PC-3 (cell line): ENCODE data around the gene S100A5. TPM values are rescaled to one million over a fixed set of nuclear protein-coding genes. Genes with fewer than 3 reads are reported as not detected.

Experiments used
- ATAC-seq: fragments of 200-7000 bp; cut with Tn5 transposase; 2 replicates; pipeline ENCODE4 v1.9.1; 2020; ENCODE audit warnings: mild to moderate bottlenecking, moderate library complexity
- BruUV-seq: library from RNA; stranded (reverse); fragments of 400-500 nt; replicated peaks from 2 replicates; lab custom pipeline; 2021; lab: Mats Ljungman, UMichigan
- CTCF ChIA-PET: fragments of 300-600 bp; sonication (Branson Sonifier 250); formaldehyde crosslinking; loops from one replicate; lab custom pipeline; 2022; ENCODE audit warnings: antibody characterized with exemption; lab: Charles Lee
- POLR2A ChIA-PET: fragments of 300-600 bp; sonication (Branson Sonifier 250); formaldehyde crosslinking; loops from one replicate; lab custom pipeline; 2022; ENCODE audit warnings: antibody characterized with exemption; ENCODE audit not compliant: unreplicated experiment; lab: Charles Lee
- DNase-seq: peaks from one replicate; pipeline ENCODE4 v3.0.0-alpha.2; 2015
- H2AFZ ChIP-seq: fragments of 300-600 bp; sonication (generic); 2 replicates; pipeline ENCODE4 v1.6.0; 2016; ENCODE audit warnings: antibody characterized with exemption, low read length
- H3F3A ChIP-seq: fragments of 300-600 bp; sonication (generic); one replicate; pipeline ENCODE4 v1.6.0; 2017; ENCODE audit warnings: antibody characterized with exemption, low read length, control low read depth, mild to moderate bottlenecking; ENCODE audit not compliant: unreplicated experiment
- H3K27ac ChIP-seq: fragments of 300-600 bp; sonication (generic); 2 replicates; pipeline ENCODE4 v1.5.1; 2016; ENCODE audit warnings: mild to moderate bottlenecking, low read length
- H3K27me3 ChIP-seq: fragments of 300-600 bp; sonication (generic); 2 replicates; pipeline ENCODE4 v1.6.1; 2016; ENCODE audit warnings: low read length, mixed read lengths
- H3K36me3 ChIP-seq: fragments of 300-600 bp; sonication (generic); 2 replicates; pipeline ENCODE4 v1.6.1; 2016; ENCODE audit warnings: low read depth, mixed run types, low read length, mixed read lengths
- H3K4me1 ChIP-seq: fragments of 300-600 bp; sonication (generic); 2 replicates; pipeline ENCODE4 v1.5.1; 2016; ENCODE audit warnings: low read length; ENCODE audit not compliant: insufficient read depth
- H3K4me2 ChIP-seq: fragments of 300-600 bp; sonication (generic); 2 replicates; pipeline ENCODE4 v1.6.0; 2016; ENCODE audit warnings: low read length
- H3K4me3 ChIP-seq: fragments of 300-600 bp; sonication (generic); 2 replicates; pipeline ENCODE4 v1.5.1; 2016; ENCODE audit warnings: mild to moderate bottlenecking, low read length, mixed read lengths
- H3K79me2 ChIP-seq: fragments of 300-600 bp; sonication (generic); 2 replicates; pipeline ENCODE4 v1.6.1; 2017; ENCODE audit warnings: low read length, mixed read lengths
- H3K9ac ChIP-seq: fragments of 300-600 bp; sonication (generic); 2 replicates; pipeline ENCODE4 v1.6.0; 2016; ENCODE audit warnings: mild to moderate bottlenecking, low read length
- H3K9me2 ChIP-seq: fragments of 300-600 bp; sonication (generic); replicated peaks from 2 replicates; pipeline ENCODE4 v1.6.1; 2016; ENCODE audit warnings: mixed run types, low read length, mixed read lengths
- H3K9me3 ChIP-seq: fragments of 300-600 bp; sonication (generic); 2 replicates; pipeline ENCODE4 v1.6.1; 2016; ENCODE audit warnings: low read length, mixed read lengths
- H4K20me1 ChIP-seq: fragments of 300-600 bp; sonication (generic); 2 replicates; pipeline ENCODE4 v1.6.1; 2016; ENCODE audit warnings: low read length, mixed read lengths
- EZH2 ChIP-seq: fragments of 300-600 bp; sonication (generic); IDR thresholded peaks from one replicate; pipeline ENCODE4 v1.6.1; 2017; ENCODE audit warnings: antibody characterized with exemption, mild to moderate bottlenecking, low read length; ENCODE audit not compliant: unreplicated experiment
- EZH2phosphoT487 ChIP-seq: fragments of 300-600 bp; sonication (generic); IDR thresholded peaks from 2 replicates; pipeline ENCODE4 v1.6.1; 2018; ENCODE audit warnings: mild to moderate bottlenecking, antibody characterized with exemption, low read length, borderline replicate concordance
- intact Hi-C: fragments of 100-400 bp; cut with micrococcal nuclease; formaldehyde crosslinking; loops from 2 replicates; pipeline ENCODE4 v1.9.0; 2023
- total RNA-seq: library from RNA; depleted of rRNA; stranded (reverse); fragments of >200 nt; gene quantifications from 2 replicates; pipeline ENCODE4 v1.2.3, GENCODE V29; 2014
- TF ChIP-seq, protein P1 (sequence below): fragments of 300-600 bp; sonication (generic); conservative IDR thresholded peaks from 2 replicates; pipeline ENCODE4 v1.5.1; 2017; ENCODE audit warnings: antibody characterized with exemption, low read depth, mild to moderate bottlenecking, low read length

Gene S100A5
- total RNA-seq, 1 experiment from 2014 or later = 6.3 TPM

DNA sequence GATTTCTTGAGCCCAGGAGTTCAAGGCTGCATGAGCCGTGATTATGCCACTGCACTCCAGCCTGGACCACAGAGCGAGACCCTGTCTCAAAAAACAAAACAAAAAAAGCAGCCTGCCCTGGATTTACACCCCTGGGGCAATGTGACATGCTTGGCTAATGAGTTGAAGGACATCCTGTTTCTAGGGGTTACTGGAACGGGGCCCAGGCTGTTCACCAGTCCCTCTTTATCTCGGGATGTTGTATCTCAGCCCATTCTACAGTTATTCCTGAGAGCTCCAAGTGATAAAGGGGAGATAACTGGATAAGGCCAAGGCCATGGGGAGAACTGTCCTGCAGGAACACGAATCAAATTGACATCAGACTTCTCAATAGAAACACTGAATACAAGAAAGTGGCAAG lies 46.6 kb upstream of the S100A5 start:
- no peaks in the 10 kb centered on the region for H3K9me3 ChIP-seq
- no peaks in the 10 kb centered on the region for H3K27me3 ChIP-seq
- H3K79me2 ChIP-seq = no peaks in the 10 kb centered on the region
- BruUV-seq = no TSS peak
- TF ChIP-seq, protein P1, sequence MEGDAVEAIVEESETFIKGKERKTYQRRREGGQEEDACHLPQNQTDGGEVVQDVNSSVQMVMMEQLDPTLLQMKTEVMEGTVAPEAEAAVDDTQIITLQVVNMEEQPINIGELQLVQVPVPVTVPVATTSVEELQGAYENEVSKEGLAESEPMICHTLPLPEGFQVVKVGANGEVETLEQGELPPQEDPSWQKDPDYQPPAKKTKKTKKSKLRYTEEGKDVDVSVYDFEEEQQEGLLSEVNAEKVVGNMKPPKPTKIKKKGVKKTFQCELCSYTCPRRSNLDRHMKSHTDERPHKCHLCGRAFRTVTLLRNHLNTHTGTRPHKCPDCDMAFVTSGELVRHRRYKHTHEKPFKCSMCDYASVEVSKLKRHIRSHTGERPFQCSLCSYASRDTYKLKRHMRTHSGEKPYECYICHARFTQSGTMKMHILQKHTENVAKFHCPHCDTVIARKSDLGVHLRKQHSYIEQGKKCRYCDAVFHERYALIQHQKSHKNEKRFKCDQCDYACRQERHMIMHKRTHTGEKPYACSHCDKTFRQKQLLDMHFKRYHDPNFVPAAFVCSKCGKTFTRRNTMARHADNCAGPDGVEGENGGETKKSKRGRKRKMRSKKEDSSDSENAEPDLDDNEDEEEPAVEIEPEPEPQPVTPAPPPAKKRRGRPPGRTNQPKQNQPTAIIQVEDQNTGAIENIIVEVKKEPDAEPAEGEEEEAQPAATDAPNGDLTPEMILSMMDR = no peak
- TF ChIP-seq EZH2phosphoT487 = no peak
- no peak for TF ChIP-seq EZH2
- H3K4me1 ChIP-seq = peaks cover 10% of the 10 kb centered on the region
- H3K4me2 ChIP-seq = no peak overlapping the region
- DNase-seq = peak; percentile 24
- ChIA-PET POLR2A (no interaction called here), CTCF (no interaction called here)
- ATAC-seq = peak; percentile 53; the same call in 1 of the 2 replicates
- no peaks in the 10 kb centered on the region for H3F3A ChIP-seq
- H4K20me1 ChIP-seq = no peaks in the 10 kb centered on the region
- H2AFZ ChIP-seq = no peak overlapping the region
- no peak overlapping the region for H3K27ac ChIP-seq
- no peak overlapping the region for H3K9ac ChIP-seq
- intact Hi-C loops = no loop called here
- H3K9me2 ChIP-seq = no peaks in the 10 kb centered on the region
- H3K36me3 ChIP-seq = no peaks in the 10 kb centered on the region
- no peak overlapping the region for H3K4me3 ChIP-seq

DNA sequence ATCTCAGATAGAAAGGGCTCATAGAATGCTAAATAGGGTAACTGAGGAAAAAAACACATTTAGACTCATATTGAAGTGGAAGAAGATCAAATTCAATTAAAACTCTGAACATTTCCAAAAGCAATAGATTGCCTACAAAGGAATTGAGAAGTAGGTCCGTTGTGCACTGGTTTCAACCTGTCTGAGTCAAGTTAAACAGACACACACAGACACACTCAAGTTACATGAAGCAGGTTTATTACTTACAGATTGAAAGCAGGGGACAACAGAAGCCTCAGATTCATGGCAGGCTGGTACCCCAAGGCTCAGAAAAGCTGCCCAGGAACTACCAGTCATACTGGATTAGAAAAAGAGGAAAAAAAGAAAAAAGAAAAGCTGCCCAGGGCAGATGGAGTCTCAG lies 45.6 kb upstream of the S100A5 start:
- Histone ChIP-seq H3K4me1 (peaks cover 10% of the 10 kb centered on the region), H3K36me3 (no peaks in the 10 kb centered on the region), H3K9ac (no peak overlapping the region), H3K27me3 (no peaks in the 10 kb centered on the region), H3K4me2 (no peak overlapping the region), H2AFZ (no peak overlapping the region), H3K79me2 (no peaks in the 10 kb centered on the region), H3K4me3 (no peak overlapping the region), H3K9me3 (no peaks in the 10 kb centered on the region), H4K20me1 (no peaks in the 10 kb centered on the region), H3F3A (no peaks in the 10 kb centered on the region), H3K27ac (no peak overlapping the region), H3K9me2 (no peaks in the 10 kb centered on the region)
- no TSS peak for BruUV-seq
- DNase-seq (no peak), ATAC-seq (peak; percentile 59)
- intact Hi-C loops = no loop called here
- ChIA-PET CTCF (no interaction called here), POLR2A (interaction anchor here (0.6 kb wide), 1 partner anchor 18 kb away, joined by 3 read pairs; no protein-coding TSS in a partner anchor)
- TF ChIP-seq EZH2phosphoT487 = no peak
- TF ChIP-seq, protein P1 = no peak

DNA sequence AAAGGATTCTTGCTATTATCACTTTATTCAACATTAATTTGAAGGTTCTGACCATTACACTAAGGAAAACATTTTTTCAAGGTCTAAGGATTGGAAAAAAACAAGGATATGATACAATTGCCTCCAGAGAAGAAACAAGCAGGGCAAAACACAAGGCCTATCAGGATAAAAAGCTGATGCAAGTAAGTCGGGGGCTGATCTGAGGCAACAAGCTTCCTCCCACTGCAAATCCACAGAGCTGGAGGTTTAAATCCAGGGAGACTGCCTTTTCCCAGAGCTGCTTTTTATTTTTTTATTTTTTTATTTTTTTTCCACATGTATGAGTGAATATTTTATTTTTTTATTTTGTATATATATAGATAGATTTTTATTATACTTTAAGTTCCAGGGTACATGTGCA lies 44.3 kb upstream of the S100A5 start:
- Histone ChIP-seq H3K4me1 (peaks cover 10% of the 10 kb centered on the region), H3K4me3 (no peak overlapping the region), H2AFZ (no peak overlapping the region), H3F3A (no peaks in the 10 kb centered on the region), H3K79me2 (no peaks in the 10 kb centered on the region), H4K20me1 (no peaks in the 10 kb centered on the region), H3K27me3 (no peaks in the 10 kb centered on the region), H3K4me2 (no peak overlapping the region), H3K27ac (no peak overlapping the region), H3K9ac (no peak overlapping the region), H3K9me3 (no peaks in the 10 kb centered on the region), H3K36me3 (no peaks in the 10 kb centered on the region), H3K9me2 (no peaks in the 10 kb centered on the region)
- intact Hi-C loops = no loop called here
- ChIA-PET POLR2A (no interaction called here), CTCF (no interaction called here)
- no peak for ATAC-seq
- DNase-seq = no peak
- no TSS peak for BruUV-seq
- TF ChIP-seq, protein P1 = no peak
- no peak for TF ChIP-seq EZH2phosphoT487
